Body of pancreas (tissue), 4 donors: Measurements from ENCODE around the gene LEFTY1.

Experiments
- POLR2A ChIP-seq, 3 donors: fragments of 450-650 bp; IDR thresholded peaks; one replicate each; pipeline ENCODE4 v1.6.1; 2016; ENCODE audit warnings: antibody characterized with exemption in 3 of 3, mild to moderate bottlenecking in 2 of 3
- TF ChIP-seq, protein P1 (sequence below), 7 experiments: fragments of 450-650 bp in 4 of 7; fragments of 200-600 bp in 3 of 7; sonication (generic) in 3 of 7; IDR thresholded peaks; one replicate each; pipeline ENCODE4 v1.5.1; 2016 to 2019; ENCODE audit warnings: antibody characterized with exemption in 7 of 7

DNA sequence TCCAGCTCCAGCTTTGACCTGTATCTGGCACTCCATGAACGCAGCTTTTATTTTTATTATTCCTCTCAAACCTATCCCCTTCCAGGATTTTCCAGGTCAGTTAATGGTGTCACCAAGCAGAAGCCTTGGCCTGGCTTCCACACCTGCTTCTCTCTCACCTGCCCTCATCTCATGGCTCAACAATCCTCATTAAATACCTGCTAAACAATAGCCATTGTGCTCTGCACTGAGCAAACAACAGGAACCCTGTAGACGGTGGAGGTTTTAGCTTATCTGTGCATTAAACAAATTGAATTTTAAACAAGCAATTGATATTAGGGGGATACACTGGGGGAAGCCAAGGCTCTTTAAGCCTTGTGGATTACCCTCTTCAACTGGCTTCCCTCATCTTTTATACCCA lies 19.8 kb upstream of the LEFTY1 start:
- TF ChIP-seq, protein P1, sequence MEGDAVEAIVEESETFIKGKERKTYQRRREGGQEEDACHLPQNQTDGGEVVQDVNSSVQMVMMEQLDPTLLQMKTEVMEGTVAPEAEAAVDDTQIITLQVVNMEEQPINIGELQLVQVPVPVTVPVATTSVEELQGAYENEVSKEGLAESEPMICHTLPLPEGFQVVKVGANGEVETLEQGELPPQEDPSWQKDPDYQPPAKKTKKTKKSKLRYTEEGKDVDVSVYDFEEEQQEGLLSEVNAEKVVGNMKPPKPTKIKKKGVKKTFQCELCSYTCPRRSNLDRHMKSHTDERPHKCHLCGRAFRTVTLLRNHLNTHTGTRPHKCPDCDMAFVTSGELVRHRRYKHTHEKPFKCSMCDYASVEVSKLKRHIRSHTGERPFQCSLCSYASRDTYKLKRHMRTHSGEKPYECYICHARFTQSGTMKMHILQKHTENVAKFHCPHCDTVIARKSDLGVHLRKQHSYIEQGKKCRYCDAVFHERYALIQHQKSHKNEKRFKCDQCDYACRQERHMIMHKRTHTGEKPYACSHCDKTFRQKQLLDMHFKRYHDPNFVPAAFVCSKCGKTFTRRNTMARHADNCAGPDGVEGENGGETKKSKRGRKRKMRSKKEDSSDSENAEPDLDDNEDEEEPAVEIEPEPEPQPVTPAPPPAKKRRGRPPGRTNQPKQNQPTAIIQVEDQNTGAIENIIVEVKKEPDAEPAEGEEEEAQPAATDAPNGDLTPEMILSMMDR (IDR thresholded peaks at IDR 0.05) = no peak
- no peak for TF ChIP-seq POLR2A (IDR thresholded peaks at IDR 0.05)
